Measurements from ENCODE around the gene CHCHD10.

The CHCHD10 gene

GRCh38 chr22:23783265-23784150, 15.7 kb upstream of the CHCHD10 start:
- Histone ChIP-seq H3K27ac (replicated peaks; ENCODE audit: low read length) (no peak overlapping the region), H4K8ac (ENCODE audit: low read depth, low read length) (no peak overlapping the region), H3K4ac (ENCODE audit: low read length) (peak overlapping the region; percentile 84), H3K4me1 (ENCODE audit: control insufficient read depth in 2 of 2, insufficient read depth in 1 of 2, low read depth in 1 of 2, low read length in 2 of 2) (peaks cover 5 to 11% of the 10 kb centered on the region in 2 donors), H3K9me3 (replicated peaks in 1 of 2; ENCODE audit: control insufficient read depth in 2 of 2, insufficient read depth in 1 of 2, low read depth in 1 of 2, low read length in 2 of 2) (no peaks in the 10 kb centered on the region), H3K4me2 (ENCODE audit: insufficient read depth, low read length, poor library complexity, severe bottlenecking) (no peak overlapping the region), H4K91ac (ENCODE audit: low read depth, low read length, poor library complexity) (no peak overlapping the region), H2BK120ac (ENCODE audit: low read depth, low read length) (no peak overlapping the region), H3K23ac (ENCODE audit: low read depth, low read length, poor library complexity) (no peak overlapping the region), H3K27me3 (ENCODE audit: control insufficient read depth in 3 of 3, insufficient read depth in 3 of 3, low read depth in 1 of 3, low read length in 3 of 3) (no peaks in the 10 kb centered on the region), H3K4me3 (ENCODE audit: low read length in 2 of 2) (no peak overlapping the region), H3K14ac (ENCODE audit: low read length) (no peak overlapping the region), H2BK5ac (ENCODE audit: low read length) (no peak overlapping the region), H3K79me1 (ENCODE audit: low read depth, low read length) (peaks cover 6% of the 10 kb centered on the region), H2AK5ac (ENCODE audit: low read depth, low read length) (peak overlapping the region; percentile 63), H3K36me3 (replicated peaks in 1 of 2; ENCODE audit: control insufficient read depth in 2 of 2, insufficient read depth in 2 of 2, low read length in 2 of 2) (peaks cover 0 to 5% of the 10 kb centered on the region in 2 donors), H3K18ac (ENCODE audit: low read length) (peak overlapping the region; percentile 38), H2BK12ac (ENCODE audit: low read length) (peak overlapping the region; percentile 41), H3K9ac (ENCODE audit: low read depth, low read length, poor library complexity) (peak overlapping the region; percentile 60), H2AFZ (ENCODE audit: low read length) (no peak overlapping the region), H2BK15ac (ENCODE audit: low read length) (peak overlapping the region; percentile 78)
- DNase-seq (ENCODE audit: low spot score), result no peak
- no CpG with 5 or more reads among the region's 15 CpGs for WGBS, 2 donors (ENCODE audit: extremely low coverage in 2 of 2, insufficient read length in 2 of 2, insufficient replicate concordance in 1 of 2)

GRCh38 chr22:23782703-23783102, 14.9 kb upstream of the CHCHD10 start:
- Histone ChIP-seq H4K91ac (ENCODE audit: low read depth, low read length, poor library complexity) (no peak overlapping the region), H2BK15ac (ENCODE audit: low read length) (no peak overlapping the region), H3K9ac (ENCODE audit: low read depth, low read length, poor library complexity) (no peak overlapping the region), H3K27ac (replicated peaks; ENCODE audit: low read length) (no peak overlapping the region), H3K9me3 (replicated peaks in 1 of 2; ENCODE audit: control insufficient read depth in 2 of 2, insufficient read depth in 1 of 2, low read depth in 1 of 2, low read length in 2 of 2) (no peaks in the 10 kb centered on the region), H3K14ac (ENCODE audit: low read length) (no peak overlapping the region), H4K8ac (ENCODE audit: low read depth, low read length) (no peak overlapping the region), H2BK5ac (ENCODE audit: low read length) (no peak overlapping the region), H3K79me1 (ENCODE audit: low read depth, low read length) (peaks cover 5% of the 10 kb centered on the region), H2BK12ac (ENCODE audit: low read length) (no peak overlapping the region), H3K36me3 (replicated peaks in 1 of 2; ENCODE audit: control insufficient read depth in 2 of 2, insufficient read depth in 2 of 2, low read length in 2 of 2) (no peaks in the 10 kb centered on the region), H2AK5ac (ENCODE audit: low read depth, low read length) (peak overlapping the region; percentile 68), H2BK120ac (ENCODE audit: low read depth, low read length) (no peak overlapping the region), H3K27me3 (ENCODE audit: control insufficient read depth in 3 of 3, insufficient read depth in 3 of 3, low read depth in 1 of 3, low read length in 3 of 3) (no peaks in the 10 kb centered on the region), H2AFZ (ENCODE audit: low read length) (no peak overlapping the region), H3K4me2 (ENCODE audit: insufficient read depth, low read length, poor library complexity, severe bottlenecking) (no peak overlapping the region), H3K18ac (ENCODE audit: low read length) (no peak overlapping the region), H3K4me3 (ENCODE audit: low read length in 2 of 2) (no peak overlapping the region), H3K4ac (ENCODE audit: low read length) (no peak overlapping the region), H3K23ac (ENCODE audit: low read depth, low read length, poor library complexity) (no peak overlapping the region), H3K4me1 (ENCODE audit: control insufficient read depth in 2 of 2, insufficient read depth in 1 of 2, low read depth in 1 of 2, low read length in 2 of 2) (peaks cover 4 to 7% of the 10 kb centered on the region in 2 donors)
- no peak for DNase-seq (ENCODE audit: low spot score)
- no CpG with 5 or more reads among the region's 1 CpG for WGBS, 2 donors (ENCODE audit: extremely low coverage in 2 of 2, insufficient read length in 2 of 2, insufficient replicate concordance in 1 of 2)

GRCh38 chr22:23782252-23782651, 14.5 kb upstream of the CHCHD10 start:
- no peak for DNase-seq (ENCODE audit: low spot score)
- H3K18ac ChIP-seq (ENCODE audit: low read length), result peak overlapping the region; percentile 51
- H2BK15ac ChIP-seq (ENCODE audit: low read length), result no peak overlapping the region
- peak overlapping the region; percentile 55 for H3K9ac ChIP-seq (ENCODE audit: low read depth, low read length, poor library complexity)
- H2BK5ac ChIP-seq (ENCODE audit: low read length), result peak overlapping the region; percentile 82
- peaks cover 3 to 4% of the 10 kb centered on the region in 2 donors for H3K4me1 ChIP-seq (ENCODE audit: control insufficient read depth in 2 of 2, insufficient read depth in 1 of 2, low read depth in 1 of 2, low read length in 2 of 2)
- no peak overlapping the region for H3K4me3 ChIP-seq (ENCODE audit: low read length in 2 of 2)
- no peaks in the 10 kb centered on the region for H3K36me3 ChIP-seq (replicated peaks in 1 of 2; ENCODE audit: control insufficient read depth in 2 of 2, insufficient read depth in 2 of 2, low read length in 2 of 2)
- no CpG with 5 or more reads among the region's 16 CpGs for WGBS, 2 donors (ENCODE audit: extremely low coverage in 2 of 2, insufficient read length in 2 of 2, insufficient replicate concordance in 1 of 2)
- peak overlapping the region; percentile 57 for H3K23ac ChIP-seq (ENCODE audit: low read depth, low read length, poor library complexity)
- no peak overlapping the region for H2AFZ ChIP-seq (ENCODE audit: low read length)
- no peak overlapping the region for H2BK12ac ChIP-seq (ENCODE audit: low read length)
- no peaks in the 10 kb centered on the region for H3K27me3 ChIP-seq (ENCODE audit: control insufficient read depth in 3 of 3, insufficient read depth in 3 of 3, low read depth in 1 of 3, low read length in 3 of 3)
- H2AK5ac ChIP-seq (ENCODE audit: low read depth, low read length), result no peak overlapping the region
- no peak overlapping the region for H4K91ac ChIP-seq (ENCODE audit: low read depth, low read length, poor library complexity)
- H3K4me2 ChIP-seq (ENCODE audit: insufficient read depth, low read length, poor library complexity, severe bottlenecking), result no peak overlapping the region
- peaks cover 1% of the 10 kb centered on the region for H3K79me1 ChIP-seq (ENCODE audit: low read depth, low read length)
- no peak overlapping the region for H3K27ac ChIP-seq (replicated peaks; ENCODE audit: low read length)
- H3K9me3 ChIP-seq (replicated peaks in 1 of 2; ENCODE audit: control insufficient read depth in 2 of 2, insufficient read depth in 1 of 2, low read depth in 1 of 2, low read length in 2 of 2), result no peaks in the 10 kb centered on the region
- no peak overlapping the region for H2BK120ac ChIP-seq (ENCODE audit: low read depth, low read length)
- peak overlapping the region; percentile 44 for H3K14ac ChIP-seq (ENCODE audit: low read length)
- H4K8ac ChIP-seq (ENCODE audit: low read depth, low read length), result no peak overlapping the region
- no peak overlapping the region for H3K4ac ChIP-seq (ENCODE audit: low read length)

- H4K8ac ChIP-seq (ENCODE audit: low read depth, low read length), result no peak overlapping the region
- peak overlapping the region; percentile 52 for H2AK5ac ChIP-seq (ENCODE audit: low read depth, low read length)
- H3K4me3 ChIP-seq (ENCODE audit: low read length in 2 of 2), result no peak overlapping the region
- H3K9me3 ChIP-seq (replicated peaks in 1 of 2; ENCODE audit: control insufficient read depth in 2 of 2, insufficient read depth in 1 of 2, low read depth in 1 of 2, low read length in 2 of 2), result no peaks in the 10 kb centered on the region
- peak overlapping the region; percentile 82 for H2BK5ac ChIP-seq (ENCODE audit: low read length)
- H3K23ac ChIP-seq (ENCODE audit: low read depth, low read length, poor library complexity), result peak overlapping the region; percentile 57
- H3K4me2 ChIP-seq (ENCODE audit: insufficient read depth, low read length, poor library complexity, severe bottlenecking), result no peak overlapping the region
- H2BK12ac ChIP-seq (ENCODE audit: low read length), result no peak overlapping the region
- peak overlapping the region; percentile 71 for H3K14ac ChIP-seq (ENCODE audit: low read length)
- H2AFZ ChIP-seq (ENCODE audit: low read length), result no peak overlapping the region
- no peak overlapping the region for H2BK120ac ChIP-seq (ENCODE audit: low read depth, low read length)
- H3K18ac ChIP-seq (ENCODE audit: low read length), result peak overlapping the region; percentile 57
- H3K4ac ChIP-seq (ENCODE audit: low read length), result no peak overlapping the region
- no CpG with 5 or more reads among the region's 14 CpGs for WGBS, 2 donors (ENCODE audit: extremely low coverage in 2 of 2, insufficient read length in 2 of 2, insufficient replicate concordance in 1 of 2)
- H3K9ac ChIP-seq (ENCODE audit: low read depth, low read length, poor library complexity), result no peak overlapping the region
- H3K79me1 ChIP-seq (ENCODE audit: low read depth, low read length), result peaks cover 1% of the 10 kb centered on the region
- no peak overlapping the region for H4K91ac ChIP-seq (ENCODE audit: low read depth, low read length, poor library complexity)
- H3K27ac ChIP-seq (replicated peaks; ENCODE audit: low read length), result no peak overlapping the region
- peak overlapping the region; percentile 37 for H2BK15ac ChIP-seq (ENCODE audit: low read length)
- peaks cover 3 to 4% of the 10 kb centered on the region in 2 donors for H3K4me1 ChIP-seq (ENCODE audit: control insufficient read depth in 2 of 2, insufficient read depth in 1 of 2, low read depth in 1 of 2, low read length in 2 of 2)
- no peaks in the 10 kb centered on the region for H3K36me3 ChIP-seq (replicated peaks in 1 of 2; ENCODE audit: control insufficient read depth in 2 of 2, insufficient read depth in 2 of 2, low read length in 2 of 2)
- H3K27me3 ChIP-seq (ENCODE audit: control insufficient read depth in 3 of 3, insufficient read depth in 3 of 3, low read depth in 1 of 3, low read length in 3 of 3), result no peaks in the 10 kb centered on the region
- no peak for DNase-seq (ENCODE audit: low spot score)
Observed at GRCh38 chr22:23781511-23782183, 13.9 kb upstream of the CHCHD10 start.
